AG04450 (cell line): ENCODE results near the gene PBLD. TPM values are rescaled to one million over a fixed set of nuclear protein-coding genes. Genes with fewer than 3 reads are reported as not detected.

ENCODE experiments used
- CTCF ChIA-PET: fragments of 300-600, 350-600 bp; formaldehyde crosslinking; extraction: SDS; loops from one replicate; lab custom pipeline; 2022; ENCODE audit warnings: antibody characterized with exemption, inconsistent platforms; lab: Charles Lee
- POLR2A ChIA-PET: fragments of 350-600 bp; formaldehyde crosslinking; extraction: SDS; loops from one replicate; lab custom pipeline; 2021; ENCODE audit warnings: antibody characterized with exemption, inconsistent platforms; lab: Yijun Ruan, JAX
- DNase-seq: peaks from one replicate; pipeline ENCODE4 v3.0.0-alpha.2; 2011; ENCODE audit warnings: low read depth, low spot score
- H3K27ac ChIP-seq: one replicate; pipeline ENCODE4 v1.5.1; 2012; ENCODE audit warnings: low read depth, low read length, control low read depth
- H3K27me3 ChIP-seq: one replicate; pipeline ENCODE4 v1.6.0; 2012; ENCODE audit warnings: low read length; ENCODE audit not compliant: control insufficient read depth, insufficient read depth
- H3K4me3 ChIP-seq: 2 replicates; pipeline ENCODE4 v1.5.1; 2011; ENCODE audit warnings: mild to moderate bottlenecking, low read depth, low read length, control low read depth
- H3K9me3 ChIP-seq: 2 replicates; pipeline ENCODE4 v1.5.1; 2012; ENCODE audit warnings: low read length; ENCODE audit not compliant: control insufficient read depth, insufficient read depth
- polyA plus RNA-seq: library from polyadenylated mRNA; depleted of rRNA; stranded (reverse); fragments of >200 nt; gene quantifications from 2 replicates; pipeline ENCODE4 v1.2.3, GENCODE V29; 2011
- TF ChIP-seq, protein P1 (sequence below): IDR thresholded peaks from 2 replicates; pipeline ENCODE4 v1.5.1; 2011; ENCODE audit warnings: low read depth, low read length, control low read depth, inconsistent platforms

PBLD gene
- polyA plus RNA-seq, 1 experiment: 1.2 TPM

DNA sequence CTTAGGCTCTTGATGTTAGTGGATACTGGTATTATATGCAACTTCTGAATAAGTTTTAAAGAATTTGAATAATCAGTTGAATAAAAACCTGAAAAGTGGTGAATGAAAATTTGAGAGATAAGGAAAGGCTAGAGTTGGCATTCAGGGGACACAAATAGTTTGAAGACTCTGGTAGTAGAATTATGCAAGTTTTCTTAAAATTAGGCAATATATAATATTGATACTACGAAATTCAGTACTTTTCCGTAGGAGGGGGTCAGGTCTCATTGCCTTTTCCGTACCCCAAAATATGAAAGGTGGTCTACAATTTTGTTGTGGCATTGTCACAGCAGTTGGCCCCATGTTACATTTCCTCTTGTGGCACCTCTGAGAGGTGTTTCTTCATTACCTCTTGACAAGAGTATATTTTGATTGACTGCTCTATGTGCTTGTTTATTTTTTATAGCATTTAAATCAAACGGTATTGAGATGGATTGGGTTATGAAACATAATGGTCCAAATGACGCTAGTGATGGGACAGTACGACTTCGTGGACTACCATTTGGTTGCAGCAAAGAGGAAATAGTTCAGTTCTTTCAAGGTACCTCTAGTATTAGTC, 4.1 kb upstream of the PBLD start:
- H3K27me3 ChIP-seq: no peaks in the 10 kb centered on the region
- TF ChIP-seq, protein P1, sequence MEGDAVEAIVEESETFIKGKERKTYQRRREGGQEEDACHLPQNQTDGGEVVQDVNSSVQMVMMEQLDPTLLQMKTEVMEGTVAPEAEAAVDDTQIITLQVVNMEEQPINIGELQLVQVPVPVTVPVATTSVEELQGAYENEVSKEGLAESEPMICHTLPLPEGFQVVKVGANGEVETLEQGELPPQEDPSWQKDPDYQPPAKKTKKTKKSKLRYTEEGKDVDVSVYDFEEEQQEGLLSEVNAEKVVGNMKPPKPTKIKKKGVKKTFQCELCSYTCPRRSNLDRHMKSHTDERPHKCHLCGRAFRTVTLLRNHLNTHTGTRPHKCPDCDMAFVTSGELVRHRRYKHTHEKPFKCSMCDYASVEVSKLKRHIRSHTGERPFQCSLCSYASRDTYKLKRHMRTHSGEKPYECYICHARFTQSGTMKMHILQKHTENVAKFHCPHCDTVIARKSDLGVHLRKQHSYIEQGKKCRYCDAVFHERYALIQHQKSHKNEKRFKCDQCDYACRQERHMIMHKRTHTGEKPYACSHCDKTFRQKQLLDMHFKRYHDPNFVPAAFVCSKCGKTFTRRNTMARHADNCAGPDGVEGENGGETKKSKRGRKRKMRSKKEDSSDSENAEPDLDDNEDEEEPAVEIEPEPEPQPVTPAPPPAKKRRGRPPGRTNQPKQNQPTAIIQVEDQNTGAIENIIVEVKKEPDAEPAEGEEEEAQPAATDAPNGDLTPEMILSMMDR: no peak
- no peak overlapping the region for H3K4me3 ChIP-seq
- CTCF ChIA-PET: no interaction called here
- no peaks in the 10 kb centered on the region for H3K9me3 ChIP-seq
- no peak for DNase-seq
- H3K27ac ChIP-seq: no peak overlapping the region
- POLR2A ChIA-PET: no interaction called here

DNA sequence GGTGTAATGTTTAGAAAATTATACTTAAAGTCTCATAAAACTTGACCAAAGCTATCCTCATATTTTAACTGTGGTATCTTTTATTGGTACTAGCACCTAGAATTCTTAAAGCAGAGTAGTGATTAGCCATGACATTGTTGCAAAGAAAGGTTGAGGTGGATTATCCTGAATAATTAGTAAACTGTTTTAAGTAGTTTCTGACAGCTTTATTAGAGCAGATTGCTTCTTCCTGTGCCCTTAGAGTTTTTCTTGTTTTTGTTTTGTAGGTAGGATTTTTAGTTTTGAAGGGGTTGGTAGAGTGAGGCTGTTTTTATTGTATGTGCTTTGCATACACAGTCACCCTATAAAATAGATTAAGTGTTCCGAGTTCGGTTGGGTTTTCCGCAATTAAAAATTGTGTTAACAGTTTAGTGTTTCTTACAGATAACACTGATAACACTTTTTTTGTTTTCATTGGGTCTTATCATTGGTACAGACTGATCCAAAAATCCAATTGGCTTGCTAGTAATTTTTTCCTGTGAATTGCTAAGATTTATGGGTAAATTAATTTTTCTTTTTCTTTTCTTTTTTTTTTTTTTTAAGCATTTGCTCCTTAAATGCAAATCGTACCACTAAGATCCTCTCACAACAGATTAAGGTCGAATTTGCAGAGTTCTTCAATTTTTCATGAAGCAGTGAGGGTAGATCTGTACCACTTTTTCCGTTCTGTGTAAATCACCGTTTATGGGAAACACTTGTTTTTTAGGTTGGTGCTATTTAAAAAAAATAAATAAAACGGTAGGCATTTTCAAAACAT, 2.1 kb upstream of the PBLD start:
- POLR2A ChIA-PET: interaction anchor here (0.5 to 0.7 kb wide), 2 partner anchors 107 to 248 kb away, joined by 3 read pairs; no protein-coding TSS in a partner anchor
- DNase-seq: no peak
- TF ChIP-seq, protein P1: no peak
- CTCF ChIA-PET: interaction anchor here (1.5 to 3.0 kb wide), 2 partner anchors 13 to 14 kb away, joined by 5 to 16 read pairs; no protein-coding TSS in a partner anchor
- H3K9me3 ChIP-seq: no peaks in the 10 kb centered on the region
- H3K27me3 ChIP-seq: no peaks in the 10 kb centered on the region
- H3K4me3 ChIP-seq: peak overlapping the region; percentile 88
- H3K27ac ChIP-seq: no peak overlapping the region

DNA sequence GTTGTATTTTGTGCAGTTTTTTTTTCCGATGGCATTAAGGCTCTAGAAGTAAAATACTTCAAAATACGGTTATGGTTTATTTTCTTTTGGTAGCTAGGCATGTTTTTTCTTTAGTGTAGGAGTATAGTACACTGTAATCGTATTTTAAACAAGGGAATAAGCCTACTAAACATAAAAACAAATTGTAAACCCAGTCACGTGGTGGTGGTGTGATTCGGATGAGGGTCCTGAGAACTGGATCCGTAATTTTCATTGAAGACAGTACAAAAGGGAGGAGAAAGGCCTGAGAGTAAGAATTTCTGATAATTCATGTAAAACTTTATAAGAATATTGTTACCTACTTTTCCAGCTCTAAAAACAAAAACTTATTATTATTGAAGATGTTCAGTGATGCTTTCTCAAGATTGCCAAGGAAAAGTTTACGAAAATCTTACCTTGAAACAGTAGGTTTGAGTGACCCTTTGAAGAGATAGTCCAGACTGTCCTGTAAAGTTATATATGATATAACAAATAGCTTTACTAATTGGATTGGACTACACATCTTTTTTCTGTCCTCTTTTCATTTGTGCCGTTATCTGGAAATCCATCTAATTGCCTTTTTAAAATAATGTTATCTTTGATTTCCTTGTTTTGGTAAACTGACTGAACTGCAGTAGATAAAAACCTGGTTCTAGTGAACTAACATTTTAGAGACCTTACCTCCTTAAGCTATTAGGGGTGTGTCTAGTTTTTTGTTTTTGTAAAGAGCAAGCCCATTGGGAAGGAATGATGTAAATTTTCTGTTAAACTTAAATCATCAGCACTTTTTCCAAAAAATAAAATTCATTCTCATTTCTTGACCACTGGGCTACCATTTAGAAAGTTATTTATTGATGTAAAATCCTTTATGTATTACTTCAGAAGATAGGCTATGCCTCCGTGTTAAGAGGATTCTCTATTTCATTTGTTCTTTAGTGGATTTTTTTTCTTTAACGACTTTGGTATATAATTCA, 1.0 kb upstream of the PBLD start:
- Histone ChIP-seq H3K9me3 (no peaks in the 10 kb centered on the region), H3K4me3 (peak overlapping the region; percentile 88), H3K27ac (no peak overlapping the region), H3K27me3 (no peaks in the 10 kb centered on the region)
- ChIA-PET CTCF (interaction anchor here (1.6 to 3.0 kb wide), 4 partner anchors 15 to 478 kb away, joined by 4 to 16 read pairs (median 8); no protein-coding TSS in a partner anchor), POLR2A (interaction anchor here (0.5 to 2.0 kb wide), 3 partner anchors 9 to 308 kb away, joined by 3 to 13 read pairs (median 9); no protein-coding TSS in a partner anchor)
- DNase-seq: no peak
- TF ChIP-seq, protein P1: no peak

DNA sequence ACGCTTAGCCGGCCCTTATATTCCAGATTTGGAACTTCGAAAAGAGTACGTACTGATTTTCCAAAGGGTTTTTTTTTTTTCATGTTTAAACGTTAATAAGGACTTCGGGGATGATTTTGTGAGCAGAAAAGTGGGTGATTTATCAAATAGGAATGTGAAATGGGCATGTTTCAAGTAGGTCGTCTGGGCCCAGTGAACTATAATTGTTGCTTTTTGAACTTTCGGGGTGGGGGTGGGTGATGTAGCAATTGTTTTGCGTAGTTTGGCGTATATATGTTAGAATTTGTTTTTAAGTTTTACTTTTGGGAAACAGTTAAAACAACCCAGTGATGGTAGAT, 299 bp upstream of the PBLD start:
- POLR2A ChIA-PET: interaction anchor here (0.6 to 2.0 kb wide), 6 partner anchors 10 to 308 kb away, joined by 3 to 13 read pairs (median 3); no protein-coding TSS in a partner anchor
- no peak for DNase-seq
- peak overlapping the region; percentile 88 for H3K4me3 ChIP-seq
- H3K27ac ChIP-seq: peak overlapping the region; percentile 94
- CTCF ChIA-PET: interaction anchor here (0.7 to 3.0 kb wide), 5 partner anchors 15 to 477 kb away, joined by 3 to 16 read pairs (median 6); no protein-coding TSS in a partner anchor
- TF ChIP-seq, protein P1: no peak
- H3K9me3 ChIP-seq: no peaks in the 10 kb centered on the region
- H3K27me3 ChIP-seq: no peaks in the 10 kb centered on the region
